ENCODE results near the gene UBL4A.

The UBL4A gene

GRCh38 chrX:154482786-154483185, 3.6 kb downstream of the UBL4A start:
- peaks cover 1% of the 10 kb centered on the region for H3K27me3 Mint-ChIP-seq
- H3K36me3 Mint-ChIP-seq (ENCODE audit: low read depth) = peaks cover 31% of the 10 kb centered on the region
- H3K4me1 Mint-ChIP-seq (ENCODE audit: low read depth) = peaks cover 22% of the 10 kb centered on the region
- no peak overlapping the region for H3K4me3 Mint-ChIP-seq
- intact Hi-C loops (cut with micrococcal nuclease) = no loop called here
- no peaks in the 10 kb centered on the region for H3K9me3 Mint-ChIP-seq
- H3K27ac Mint-ChIP-seq = peak overlapping the region; percentile 3

- Mint-ChIP-seq H3K9me3 (no peaks in the 10 kb centered on the region), H3K27ac (peak overlapping the region; percentile 3), H3K4me1 (ENCODE audit: low read depth) (peaks cover 20% of the 10 kb centered on the region), H3K4me3 (no peak overlapping the region), H3K27me3 (no peaks in the 10 kb centered on the region), H3K36me3 (ENCODE audit: low read depth) (peaks cover 27% of the 10 kb centered on the region)
- intact Hi-C loops (cut with micrococcal nuclease) = no loop called here
Measured at GRCh38 chrX:154481911-154482601, 4.4 kb downstream of the UBL4A start.

GRCh38 chrX:154481195-154481594, 5.2 kb downstream of the UBL4A start:
- peaks cover 27% of the 10 kb centered on the region for H3K4me1 Mint-ChIP-seq (ENCODE audit: low read depth)
- intact Hi-C loops (cut with micrococcal nuclease) = no loop called here
- H3K9me3 Mint-ChIP-seq = no peaks in the 10 kb centered on the region
- H3K36me3 Mint-ChIP-seq (ENCODE audit: low read depth) = peaks cover 34% of the 10 kb centered on the region
- no peak overlapping the region for H3K4me3 Mint-ChIP-seq
- no peaks in the 10 kb centered on the region for H3K27me3 Mint-ChIP-seq
- H3K27ac Mint-ChIP-seq = no peak overlapping the region

DNA sequence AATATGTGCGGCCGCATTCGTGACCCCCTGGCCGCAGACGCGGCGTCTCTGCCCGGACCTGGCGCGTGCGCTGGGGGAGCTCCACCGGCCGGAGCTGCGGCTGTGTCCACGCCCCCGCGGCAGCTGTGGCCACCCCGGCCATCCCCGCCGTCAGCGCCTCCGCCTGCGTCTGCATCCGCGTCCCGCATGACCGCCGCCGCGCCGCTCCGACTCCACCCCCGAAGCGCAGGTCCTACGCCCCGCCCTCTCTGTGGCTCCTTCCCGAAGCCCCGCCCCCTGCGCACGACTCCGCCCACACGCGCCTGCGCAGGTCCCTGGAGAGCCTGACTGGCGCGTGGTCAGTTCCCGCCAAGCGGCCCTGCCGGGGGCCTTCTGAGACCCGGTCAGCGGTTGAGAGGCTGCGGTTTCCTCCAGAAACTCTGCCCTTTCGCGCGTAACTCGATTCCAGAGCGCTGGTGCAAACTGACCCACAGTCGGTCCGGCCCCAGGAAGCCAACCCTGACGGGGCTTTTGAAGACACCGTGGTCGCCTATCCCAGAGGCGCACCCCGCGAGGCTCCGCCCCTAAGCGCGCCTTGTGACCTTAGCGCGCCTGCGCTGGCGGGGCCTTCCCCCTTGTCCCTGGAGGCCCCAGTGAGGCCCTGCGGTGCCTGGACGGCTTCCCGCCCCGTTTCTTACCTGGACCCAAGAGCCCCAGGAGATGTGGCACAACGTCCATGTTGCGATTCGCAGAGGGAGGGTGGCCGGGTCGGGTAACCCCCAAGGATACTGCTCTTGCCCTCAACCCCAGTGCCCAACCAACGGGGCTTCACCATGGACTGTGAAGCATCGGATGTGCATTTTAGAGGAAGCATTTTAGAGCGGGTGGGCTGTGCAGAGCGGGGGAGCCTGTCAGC, 7.4 kb downstream of the UBL4A start, which contains the start of gene LAGE3:
TSS of gene LAGE3 (minus strand) at position 554 of the 895 bp plus-strand sequence. CDS start at position 188, 366 bp downstream.
- intact Hi-C loops (cut with micrococcal nuclease) = no loop called here
- Mint-ChIP-seq H3K27ac (peak within 1 kb of the TSS; percentile 89), H3K4me1 (ENCODE audit: low read depth) (peaks cover 19% of the 10 kb centered on the region), H3K9me3 (no peaks in the 10 kb centered on the region), H3K36me3 (ENCODE audit: low read depth) (peaks cover 28% of the 10 kb centered on the region), H3K4me3 (peak within 1 kb of the TSS; percentile 78), H3K27me3 (no peaks in the 10 kb centered on the region)

- intact Hi-C loops (cut with micrococcal nuclease) = no loop called here
- H3K4me1 Mint-ChIP-seq (ENCODE audit: low read depth) = peaks cover 23% of the 10 kb centered on the region
- no peaks in the 10 kb centered on the region for H3K9me3 Mint-ChIP-seq
- no peaks in the 10 kb centered on the region for H3K27me3 Mint-ChIP-seq
- peak overlapping the region; percentile 78 for H3K4me3 Mint-ChIP-seq
- H3K36me3 Mint-ChIP-seq (ENCODE audit: low read depth) = peaks cover 28% of the 10 kb centered on the region
- H3K27ac Mint-ChIP-seq = peak overlapping the region; percentile 89
Measured at GRCh38 chrX:154477891-154478477, 8.4 kb downstream of the UBL4A start.

GRCh38 chrX:154476821-154477220, 9.6 kb downstream of the UBL4A start:
- no peak overlapping the region for H3K27ac Mint-ChIP-seq
- intact Hi-C loops (cut with micrococcal nuclease) = no loop called here
- peaks cover 27% of the 10 kb centered on the region for H3K4me1 Mint-ChIP-seq (ENCODE audit: low read depth)
- peaks cover 39% of the 10 kb centered on the region for H3K36me3 Mint-ChIP-seq (ENCODE audit: low read depth)
- no peak overlapping the region for H3K4me3 Mint-ChIP-seq
- H3K9me3 Mint-ChIP-seq = no peaks in the 10 kb centered on the region
- H3K27me3 Mint-ChIP-seq = no peaks in the 10 kb centered on the region

DNA sequence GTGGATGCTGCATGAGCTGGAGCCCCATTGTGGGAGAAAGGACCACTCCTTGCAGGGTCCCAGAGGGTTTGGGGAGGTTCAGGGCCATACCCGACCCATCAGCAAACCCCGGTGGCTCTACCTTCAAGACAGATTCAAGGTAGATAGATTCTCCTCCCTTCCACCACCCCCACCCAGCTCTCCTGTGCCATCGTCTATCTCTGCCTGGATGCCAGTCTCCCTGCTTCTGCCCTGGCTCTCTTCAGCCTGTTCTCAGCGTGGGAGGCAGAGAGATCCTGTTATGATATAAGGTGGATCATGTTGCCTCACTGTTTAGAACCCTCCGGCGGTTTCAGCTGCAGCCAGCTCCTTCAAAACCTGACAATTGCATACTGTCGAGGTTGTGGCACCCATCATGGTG, 12.7 kb downstream of the UBL4A start:
- Mint-ChIP-seq H3K27ac (no peak overlapping the region), H3K4me3 (no peak overlapping the region)
- intact Hi-C loops (cut with micrococcal nuclease) = no loop called here

DNA sequence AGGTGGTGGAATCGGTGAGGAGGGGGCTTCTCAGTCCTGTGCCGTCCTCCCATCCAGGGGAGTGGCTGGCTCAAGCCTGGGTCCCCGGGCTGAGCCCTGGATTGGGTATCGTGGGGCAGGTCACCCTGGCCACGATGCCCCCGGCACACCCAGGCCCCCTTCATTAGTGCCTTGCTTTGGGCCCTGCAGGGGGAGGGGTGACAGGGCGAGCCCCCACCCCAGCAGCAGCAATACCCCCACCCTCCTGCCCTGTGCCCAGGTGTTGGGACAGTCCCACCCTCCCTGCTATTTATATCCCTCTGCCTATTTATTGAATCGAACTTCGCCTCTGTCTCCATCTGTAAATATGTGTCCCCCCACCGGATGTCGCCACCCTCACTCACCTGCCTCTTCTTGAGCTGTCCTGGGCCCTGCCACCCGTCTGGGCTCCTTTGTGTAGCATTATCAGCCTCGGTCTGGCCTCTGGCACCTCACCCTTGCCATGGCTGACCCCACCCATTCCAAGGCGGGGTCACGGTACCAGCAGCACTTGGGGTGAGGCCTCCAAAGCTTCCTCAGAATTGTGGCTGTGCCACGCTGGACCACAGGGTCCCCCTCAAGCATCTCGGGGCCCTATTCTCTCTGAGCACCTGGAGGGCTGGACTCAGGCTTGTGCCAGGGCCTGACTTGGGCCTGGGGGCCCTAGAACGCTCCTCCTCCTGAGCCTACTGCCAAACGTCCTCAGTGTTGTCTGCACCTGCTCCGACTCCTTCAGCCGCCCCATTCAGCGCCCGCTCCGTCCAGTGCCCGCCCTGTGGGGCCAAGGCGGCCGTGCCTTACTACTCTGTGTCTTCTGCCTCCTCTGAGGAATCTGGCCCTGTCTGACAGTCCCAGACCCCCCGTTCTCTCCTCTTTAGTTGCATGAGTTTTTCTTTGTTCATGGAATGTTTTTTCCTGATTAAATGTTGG, 13.5 kb downstream of the UBL4A start:
- Mint-ChIP-seq H3K36me3 (ENCODE audit: low read depth) (peaks cover 78% of the 10 kb centered on the region), H3K27me3 (no peaks in the 10 kb centered on the region), H3K9me3 (no peaks in the 10 kb centered on the region), H3K4me3 (no peak overlapping the region), H3K27ac (no peak overlapping the region), H3K4me1 (ENCODE audit: low read depth) (peaks cover 20% of the 10 kb centered on the region)
- intact Hi-C loops (cut with micrococcal nuclease) = no loop called here

More for the DNA sequence above, 12.7 kb downstream of the UBL4A start:
- Mint-ChIP-seq H3K36me3 (ENCODE audit: low read depth) (peaks cover 70% of the 10 kb centered on the region), H3K4me1 (ENCODE audit: low read depth) (peaks cover 20% of the 10 kb centered on the region), H3K27me3 (no peaks in the 10 kb centered on the region), H3K9me3 (no peaks in the 10 kb centered on the region)

DNA sequence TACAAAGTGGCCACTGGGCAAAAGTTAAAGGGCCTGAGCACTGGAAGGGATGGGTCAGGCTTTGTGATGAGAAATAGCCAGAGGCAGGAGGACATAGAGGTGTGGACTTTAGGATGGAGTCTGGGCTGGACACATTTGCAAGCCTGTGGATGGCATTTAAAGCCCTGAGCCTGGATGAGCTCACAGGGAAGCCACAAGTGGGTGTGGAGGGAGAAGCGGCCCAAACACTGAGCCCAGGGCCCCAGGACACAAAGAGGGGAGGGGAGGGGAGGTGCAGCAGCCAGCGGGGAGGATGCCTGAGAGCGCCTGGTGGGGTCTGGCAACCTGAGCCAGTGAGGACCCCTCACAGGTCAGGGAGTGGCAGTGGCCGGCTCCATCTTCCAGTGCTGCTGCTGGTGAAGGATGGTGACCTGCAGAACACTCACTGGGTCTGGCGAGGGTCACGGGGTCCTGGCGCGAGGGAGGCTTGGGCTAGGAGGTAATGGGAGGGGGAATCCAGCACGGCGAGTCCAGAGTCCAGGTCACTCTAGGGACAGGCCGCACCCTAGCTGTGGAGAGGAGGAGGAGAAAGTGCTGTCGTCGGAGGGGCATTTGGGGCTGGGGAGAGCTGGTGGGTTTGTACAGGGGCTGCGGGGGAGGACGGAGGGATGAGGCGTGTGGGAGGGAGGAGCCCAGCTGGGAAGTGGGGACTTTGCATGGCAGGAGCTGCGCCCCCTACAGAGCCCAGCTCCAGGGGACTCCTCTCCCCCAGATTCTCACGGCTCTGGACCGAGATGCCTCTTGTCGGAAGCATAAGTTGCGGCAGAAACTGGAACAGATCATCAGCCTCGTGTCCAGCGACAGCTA, 14.4 kb downstream of the UBL4A start:
- H3K36me3 Mint-ChIP-seq (ENCODE audit: low read depth) = peaks cover 87% of the 10 kb centered on the region
- no peaks in the 10 kb centered on the region for H3K9me3 Mint-ChIP-seq
- H3K27ac Mint-ChIP-seq = no peak overlapping the region
- peaks cover 20% of the 10 kb centered on the region for H3K4me1 Mint-ChIP-seq (ENCODE audit: low read depth)
- intact Hi-C loops (cut with micrococcal nuclease) = no loop called here
- no peak overlapping the region for H3K4me3 Mint-ChIP-seq
- no peaks in the 10 kb centered on the region for H3K27me3 Mint-ChIP-seq

DNA sequence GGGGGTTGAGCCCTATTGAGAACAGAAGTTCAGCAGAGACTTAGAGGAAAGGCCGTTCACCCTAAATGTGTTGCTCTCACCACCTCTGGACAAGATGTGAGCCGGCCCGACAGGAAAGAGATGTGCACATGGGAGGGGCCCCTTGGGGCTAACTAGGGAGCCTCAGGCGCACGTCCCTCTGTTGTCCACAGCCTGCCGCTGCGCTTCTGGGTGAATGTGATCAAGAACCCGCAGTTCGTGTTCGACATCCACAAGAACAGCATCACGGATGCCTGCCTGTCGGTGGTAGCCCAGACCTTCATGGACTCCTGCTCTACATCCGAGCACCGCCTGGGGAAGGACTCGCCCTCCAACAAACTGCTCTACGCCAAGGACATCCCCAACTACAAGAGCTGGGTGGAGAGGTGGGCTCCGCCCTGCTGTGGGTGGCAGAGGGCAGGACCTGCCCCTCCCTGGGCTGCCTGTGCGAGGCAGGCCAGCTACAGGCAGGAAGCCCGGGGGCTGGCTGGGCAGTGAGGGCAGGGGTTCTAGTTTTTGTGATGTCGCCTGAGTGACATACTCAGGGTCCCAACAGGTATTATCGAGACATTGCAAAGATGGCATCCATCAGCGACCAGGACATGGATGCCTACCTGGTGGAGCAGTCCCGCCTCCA, 15.4 kb downstream of the UBL4A start:
- Mint-ChIP-seq H3K4me1 (ENCODE audit: low read depth) (peaks cover 14% of the 10 kb centered on the region), H3K27me3 (no peaks in the 10 kb centered on the region), H3K36me3 (ENCODE audit: low read depth) (peaks cover 90% of the 10 kb centered on the region), H3K9me3 (no peaks in the 10 kb centered on the region), H3K4me3 (no peak overlapping the region), H3K27ac (no peak overlapping the region)
- intact Hi-C loops (cut with micrococcal nuclease) = no loop called here

GRCh38 chrX:154470434-154470833, 16.0 kb downstream of the UBL4A start:
- Mint-ChIP-seq H3K27me3 (no peaks in the 10 kb centered on the region), H3K9me3 (no peaks in the 10 kb centered on the region), H3K36me3 (ENCODE audit: low read depth) (peaks cover 92% of the 10 kb centered on the region), H3K27ac (no peak overlapping the region), H3K4me1 (ENCODE audit: low read depth) (peaks cover 14% of the 10 kb centered on the region), H3K4me3 (no peak overlapping the region)
- intact Hi-C loops (cut with micrococcal nuclease) = no loop called here

- Mint-ChIP-seq H3K4me3 (no peak overlapping the region), H3K36me3 (ENCODE audit: low read depth) (peaks cover 94% of the 10 kb centered on the region), H3K9me3 (no peaks in the 10 kb centered on the region), H3K27ac (no peak overlapping the region), H3K4me1 (ENCODE audit: low read depth) (peaks cover 14% of the 10 kb centered on the region), H3K27me3 (no peaks in the 10 kb centered on the region)
- intact Hi-C loops (cut with micrococcal nuclease) = no loop called here
Measured at GRCh38 chrX:154469880-154470279, 16.5 kb downstream of the UBL4A start.
